Chondrocyte (in vitro differentiated cells): ENCODE results near the gene RNASE1. TPM values are rescaled to one million over a fixed set of nuclear protein-coding genes. Genes with fewer than 3 reads are reported as not detected.

Source experiments
- DNase-seq: peaks from one replicate; pipeline ENCODE4 v3.0.0; 2021; ENCODE audit warnings: mixed read lengths, low spot score
- H3K27ac Mint-ChIP-seq: one replicate; pipeline ENCODE4 v1.8.0; 2021; ENCODE audit warnings: mild to moderate bottlenecking, moderate library complexity, mixed read lengths; ENCODE audit not compliant: unreplicated experiment
- H3K27me3 Mint-ChIP-seq: 2 replicates; pipeline ENCODE4 v1.8.0; 2021; ENCODE audit warnings: low read depth, mixed read lengths
- H3K36me3 Mint-ChIP-seq: 2 replicates; pipeline ENCODE4 v1.8.0; 2021; ENCODE audit warnings: low read depth, mixed read lengths
- H3K4me1 Mint-ChIP-seq: 2 replicates; pipeline ENCODE4 v1.8.0; 2021; ENCODE audit warnings: low read depth, mild to moderate bottlenecking, mixed read lengths
- H3K4me3 Mint-ChIP-seq: one replicate; pipeline ENCODE4 v1.8.0; 2021; ENCODE audit warnings: mild to moderate bottlenecking, moderate library complexity, mixed read lengths; ENCODE audit not compliant: unreplicated experiment
- H3K9me3 Mint-ChIP-seq: 2 replicates; pipeline ENCODE4 v1.8.0; 2021; ENCODE audit warnings: low read depth, mixed read lengths
- CTCF ChIP-seq: fragments of 200-600 bp; sonication (generic); IDR thresholded peaks from 2 replicates; pipeline ENCODE4 v1.5.0; 2021; ENCODE audit warnings: antibody characterized with exemption, mild to moderate bottlenecking, moderate library complexity
- total RNA-seq: library from RNA; stranded (reverse); gene quantifications from 3 replicates; pipeline ENCODE4 v1.2.1, GENCODE V29; 2021

RNASE1 gene
- total RNA-seq, 1 donor from 2014 or later = 0.97 TPM

- H3K27me3 Mint-ChIP-seq = peaks cover 3% of the 10 kb centered on the region
Measured at GRCh38 chr14:20791187-20791586, 11.5 kb downstream of the RNASE1 start.

GRCh38 chr14:20790464-20791116, 12.1 kb downstream of the RNASE1 start:
- Mint-ChIP-seq H3K4me3 (no peak overlapping the region), H3K4me1 (no peaks in the 10 kb centered on the region), H3K27ac (no peak overlapping the region), H3K9me3 (no peaks in the 10 kb centered on the region), H3K36me3 (no peaks in the 10 kb centered on the region), H3K27me3 (peaks cover 3% of the 10 kb centered on the region)
- TF ChIP-seq CTCF = no peak
- DNase-seq = no peak

More at GRCh38 chr14:20791187-20791586, 11.5 kb downstream of the RNASE1 start:
- H3K4me1 Mint-ChIP-seq = no peaks in the 10 kb centered on the region
- no peaks in the 10 kb centered on the region for H3K9me3 Mint-ChIP-seq
- no peak overlapping the region for H3K27ac Mint-ChIP-seq
- DNase-seq = no peak
- H3K36me3 Mint-ChIP-seq = no peaks in the 10 kb centered on the region
- no peak for TF ChIP-seq CTCF
- no peak overlapping the region for H3K4me3 Mint-ChIP-seq

GRCh38 chr14:20789230-20789813, 13.3 kb downstream of the RNASE1 start:
- H3K27me3 Mint-ChIP-seq = peaks cover 1% of the 10 kb centered on the region
- no peak overlapping the region for H3K4me3 Mint-ChIP-seq
- TF ChIP-seq CTCF = no peak
- H3K36me3 Mint-ChIP-seq = no peaks in the 10 kb centered on the region
- H3K4me1 Mint-ChIP-seq = no peaks in the 10 kb centered on the region
- no peak for DNase-seq
- H3K9me3 Mint-ChIP-seq = no peaks in the 10 kb centered on the region
- H3K27ac Mint-ChIP-seq = no peak overlapping the region

DNA sequence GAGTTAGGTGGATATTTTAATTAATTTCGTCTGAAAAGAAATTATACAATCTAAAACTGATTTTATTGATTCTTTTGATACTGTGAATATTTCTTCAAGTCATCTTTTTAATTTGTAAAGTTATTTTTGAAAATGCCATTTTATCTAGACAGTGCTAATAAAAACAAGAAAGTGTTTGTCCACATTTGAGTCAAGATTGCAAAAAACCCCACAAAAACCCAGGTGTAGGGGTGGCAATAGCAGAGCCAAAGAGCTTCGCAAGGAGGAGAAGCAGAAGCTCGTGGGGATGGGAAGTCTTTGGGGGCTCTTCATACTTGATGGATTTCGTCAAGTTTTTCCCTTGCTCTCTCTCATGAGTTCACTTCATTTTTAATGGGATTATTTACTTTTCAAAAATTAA, 15.6 kb downstream of the RNASE1 start:
- Mint-ChIP-seq H3K9me3 (no peaks in the 10 kb centered on the region), H3K27ac (no peak overlapping the region), H3K27me3 (no peaks in the 10 kb centered on the region), H3K4me1 (peaks cover 2% of the 10 kb centered on the region), H3K36me3 (no peaks in the 10 kb centered on the region), H3K4me3 (no peak overlapping the region)
- TF ChIP-seq CTCF = no peak
- DNase-seq = no peak

GRCh38 chr14:20782280-20782890, 20.3 kb downstream of the RNASE1 start:
- peaks cover 5% of the 10 kb centered on the region for H3K4me1 Mint-ChIP-seq
- no peak for DNase-seq
- no peaks in the 10 kb centered on the region for H3K27me3 Mint-ChIP-seq
- no peak for TF ChIP-seq CTCF
- no peaks in the 10 kb centered on the region for H3K36me3 Mint-ChIP-seq
- no peak overlapping the region for H3K4me3 Mint-ChIP-seq
- H3K27ac Mint-ChIP-seq = no peak overlapping the region
- H3K9me3 Mint-ChIP-seq = no peaks in the 10 kb centered on the region
